BJ (cell line): ENCODE results near the gene SPRR1B. TPM values are rescaled to one million over a fixed set of nuclear protein-coding genes. Genes with fewer than 3 reads are reported as not detected.

Experiments used
- CTCF ChIA-PET: fragments of 350-600 bp; formaldehyde crosslinking; extraction: SDS; loops from one replicate; lab custom pipeline; 2021; ENCODE audit warnings: antibody characterized with exemption, inconsistent platforms; lab: Yijun Ruan, JAX
- POLR2A ChIA-PET: fragments of 300-600 bp; sonication (Branson Sonifier 250); formaldehyde crosslinking; extraction: SDS; loops from one replicate; lab custom pipeline; 2021; ENCODE audit warnings: antibody characterized with exemption; lab: Charles Lee
- DNase-seq: peaks from one replicate; pipeline ENCODE4 v3.0.0-alpha.2; 2011; ENCODE audit warnings: low read depth
- H3K27me3 ChIP-seq: 2 replicates; pipeline ENCODE4 v1.6.0; 2011; ENCODE audit warnings: low read length; ENCODE audit not compliant: control insufficient read depth, insufficient read depth
- H3K36me3 ChIP-seq: 2 replicates; pipeline ENCODE4 v1.5.1; 2011; ENCODE audit warnings: low read length; ENCODE audit not compliant: control insufficient read depth, insufficient read depth
- H3K4me3 ChIP-seq: 2 replicates; pipeline ENCODE4 v1.5.1; 2011; ENCODE audit warnings: low read depth, mild to moderate bottlenecking, control low read depth, low read length
- polyA plus RNA-seq: library from polyadenylated mRNA; depleted of rRNA; stranded (reverse); fragments of >200 nt; gene quantifications from 2 replicates; pipeline ENCODE4 v1.2.3, GENCODE V29; 2011
- TF ChIP-seq, protein P1 (sequence below): IDR thresholded peaks from 2 replicates; pipeline ENCODE4 v1.5.1; 2011; ENCODE audit warnings: low read depth, mild to moderate bottlenecking, control low read depth, inconsistent platforms, low read length, moderate library complexity; ENCODE audit not compliant: insufficient read depth

Gene SPRR1B
- polyA plus RNA-seq, 1 experiment, result not detected

GRCh38 chr1:152993186-152993585 lies 37.8 kb upstream of the SPRR1B start:
- no peaks in the 10 kb centered on the region for H3K27me3 ChIP-seq
- no peak for DNase-seq
- POLR2A ChIA-PET, result no interaction called here
- H3K4me3 ChIP-seq, result no peak overlapping the region
- CTCF ChIA-PET, result no interaction called here
- no peaks in the 10 kb centered on the region for H3K36me3 ChIP-seq
- TF ChIP-seq, protein P1, sequence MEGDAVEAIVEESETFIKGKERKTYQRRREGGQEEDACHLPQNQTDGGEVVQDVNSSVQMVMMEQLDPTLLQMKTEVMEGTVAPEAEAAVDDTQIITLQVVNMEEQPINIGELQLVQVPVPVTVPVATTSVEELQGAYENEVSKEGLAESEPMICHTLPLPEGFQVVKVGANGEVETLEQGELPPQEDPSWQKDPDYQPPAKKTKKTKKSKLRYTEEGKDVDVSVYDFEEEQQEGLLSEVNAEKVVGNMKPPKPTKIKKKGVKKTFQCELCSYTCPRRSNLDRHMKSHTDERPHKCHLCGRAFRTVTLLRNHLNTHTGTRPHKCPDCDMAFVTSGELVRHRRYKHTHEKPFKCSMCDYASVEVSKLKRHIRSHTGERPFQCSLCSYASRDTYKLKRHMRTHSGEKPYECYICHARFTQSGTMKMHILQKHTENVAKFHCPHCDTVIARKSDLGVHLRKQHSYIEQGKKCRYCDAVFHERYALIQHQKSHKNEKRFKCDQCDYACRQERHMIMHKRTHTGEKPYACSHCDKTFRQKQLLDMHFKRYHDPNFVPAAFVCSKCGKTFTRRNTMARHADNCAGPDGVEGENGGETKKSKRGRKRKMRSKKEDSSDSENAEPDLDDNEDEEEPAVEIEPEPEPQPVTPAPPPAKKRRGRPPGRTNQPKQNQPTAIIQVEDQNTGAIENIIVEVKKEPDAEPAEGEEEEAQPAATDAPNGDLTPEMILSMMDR, result no peak

- no peak for DNase-seq
- ChIA-PET CTCF (no interaction called here), POLR2A (no interaction called here)
- TF ChIP-seq, protein P1, result no peak
- no peaks in the 10 kb centered on the region for H3K36me3 ChIP-seq
- H3K4me3 ChIP-seq, result no peak overlapping the region
- H3K27me3 ChIP-seq, result no peaks in the 10 kb centered on the region
Measured at GRCh38 chr1:152995842-152996241, 35.2 kb upstream of the SPRR1B start.

- POLR2A ChIA-PET, result no interaction called here
- TF ChIP-seq, protein P1, result no peak
- Histone ChIP-seq H3K27me3 (no peaks in the 10 kb centered on the region), H3K36me3 (no peaks in the 10 kb centered on the region), H3K4me3 (no peak overlapping the region)
- CTCF ChIA-PET, result no interaction called here
- DNase-seq, result no peak
Measured at GRCh38 chr1:152996633-152997400, 34.2 kb upstream of the SPRR1B start.

DNA sequence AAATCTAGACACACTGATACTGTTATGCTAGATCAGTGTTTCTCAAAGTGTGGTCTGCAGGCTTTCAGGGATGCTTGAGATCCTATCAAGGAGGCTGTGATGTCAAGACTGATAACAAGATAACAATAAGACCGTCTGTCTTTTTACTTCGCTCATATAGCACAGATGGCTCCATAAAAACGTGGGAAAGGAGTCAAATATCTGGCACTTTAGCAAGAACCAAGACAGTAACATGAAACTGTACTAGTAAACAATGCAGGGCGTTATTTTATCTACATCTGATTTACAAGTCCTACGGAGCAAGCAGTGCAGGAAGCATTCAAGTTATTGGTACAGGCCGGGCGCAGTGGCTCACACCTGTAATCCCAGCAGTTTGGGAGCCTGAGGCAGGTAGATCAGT lies 33.1 kb upstream of the SPRR1B start:
- POLR2A ChIA-PET, result no interaction called here
- Histone ChIP-seq H3K36me3 (no peaks in the 10 kb centered on the region), H3K4me3 (no peak overlapping the region), H3K27me3 (no peaks in the 10 kb centered on the region)
- TF ChIP-seq, protein P1, result no peak
- DNase-seq, result no peak
- CTCF ChIA-PET, result no interaction called here

- POLR2A ChIA-PET, result no interaction called here
- CTCF ChIA-PET, result no interaction called here
- Histone ChIP-seq H3K4me3 (no peak overlapping the region), H3K27me3 (no peaks in the 10 kb centered on the region), H3K36me3 (no peaks in the 10 kb centered on the region)
- no peak for DNase-seq
- TF ChIP-seq, protein P1, result no peak
Measured at GRCh38 chr1:152998476-152998875, 32.5 kb upstream of the SPRR1B start.
